Glomerular visceral epithelial cell (primary cell): ENCODE data around the gene CAMKK2.
"Not testable (repeated sequence)": the region's sequence is repeated elsewhere in the genome, so short reads cannot be mapped to it uniquely, and the experiment has no call there.

Source experiments
- DNase-seq: peaks from one replicate; pipeline ENCODE4 v3.0.0-alpha.2; 2016; ENCODE audit errors: extremely low spot score

Gene CAMKK2

DNA sequence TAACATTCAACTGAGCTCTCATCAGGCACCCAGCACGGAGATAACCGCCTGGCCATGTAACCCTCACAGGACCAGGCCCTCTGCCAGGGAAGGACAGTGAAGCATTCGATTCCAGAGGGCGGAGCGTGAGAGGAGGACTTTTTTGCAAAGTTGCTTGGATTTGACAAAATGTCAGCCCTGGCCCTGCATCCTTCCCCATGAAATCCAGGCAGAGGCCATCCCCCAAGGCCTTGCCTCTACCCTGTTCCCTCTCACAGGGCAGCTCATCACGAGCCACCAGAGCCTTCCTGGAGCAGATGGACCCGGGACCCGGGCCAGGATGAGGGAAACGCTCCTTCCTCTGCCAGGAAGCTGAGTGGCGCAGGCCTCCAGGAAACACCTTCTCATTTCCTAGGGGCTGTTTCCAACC, 17.0 kb downstream of the CAMKK2 start:
- DNase-seq: no peak

DNA sequence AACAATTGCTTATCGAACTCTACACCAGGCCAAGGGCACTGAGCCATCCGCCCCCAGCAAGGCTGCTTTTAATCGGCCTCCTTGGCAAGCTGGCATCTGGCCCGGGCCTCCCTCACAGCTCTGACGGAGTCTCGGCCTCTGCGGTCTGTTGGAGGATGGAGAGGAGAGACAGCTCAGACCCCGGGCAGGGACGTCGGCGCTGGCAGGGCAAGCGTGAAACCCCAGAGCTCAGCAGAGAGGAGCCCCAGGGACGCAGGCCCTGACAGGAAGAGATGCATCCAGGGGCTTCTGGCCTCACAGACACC, 17.5 kb downstream of the CAMKK2 start:
- DNase-seq: no peak

DNA sequence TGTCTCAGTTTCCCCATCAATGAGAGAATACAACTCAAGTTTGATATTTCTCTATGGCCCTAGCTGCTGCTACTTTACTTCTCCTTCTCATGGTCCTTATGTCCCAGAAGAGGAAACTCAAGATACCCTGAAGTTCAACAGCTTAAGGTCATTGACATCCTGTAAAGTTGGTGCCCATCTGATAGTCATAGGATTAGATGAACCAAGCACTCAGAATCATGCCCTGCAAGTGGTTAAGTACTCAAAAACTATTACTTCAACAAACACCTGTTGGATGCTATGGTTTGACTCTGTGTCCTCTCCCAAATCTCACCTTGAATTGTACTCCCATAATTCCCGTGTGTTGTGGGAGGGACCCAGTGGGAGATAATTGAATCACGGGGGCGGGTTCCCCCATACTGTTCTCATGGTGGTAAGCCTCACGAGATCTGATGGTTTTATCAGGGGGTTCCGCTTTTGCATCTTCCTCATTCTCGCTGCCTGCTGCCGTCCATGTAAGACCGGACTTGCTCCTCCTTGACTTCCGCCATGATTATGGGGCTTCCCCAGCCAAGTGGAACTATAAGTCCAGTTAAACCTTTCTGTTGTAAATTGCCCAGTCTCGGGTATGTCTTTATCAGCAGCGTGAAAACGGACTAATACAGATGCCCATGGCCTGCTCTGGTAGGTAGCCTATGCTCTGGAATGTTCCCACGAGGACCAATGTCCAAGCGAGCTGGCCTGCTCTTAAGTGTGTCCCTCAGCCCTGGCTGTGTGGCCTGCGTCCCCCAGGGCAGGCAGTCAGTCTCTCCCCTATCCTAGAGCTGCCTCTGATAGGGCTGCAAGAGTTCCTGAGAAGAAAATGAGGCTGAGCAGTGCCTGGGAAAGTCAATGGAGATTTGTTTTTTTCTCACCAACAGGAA, 18.1 kb downstream of the CAMKK2 start:
- no peak for DNase-seq

DNA sequence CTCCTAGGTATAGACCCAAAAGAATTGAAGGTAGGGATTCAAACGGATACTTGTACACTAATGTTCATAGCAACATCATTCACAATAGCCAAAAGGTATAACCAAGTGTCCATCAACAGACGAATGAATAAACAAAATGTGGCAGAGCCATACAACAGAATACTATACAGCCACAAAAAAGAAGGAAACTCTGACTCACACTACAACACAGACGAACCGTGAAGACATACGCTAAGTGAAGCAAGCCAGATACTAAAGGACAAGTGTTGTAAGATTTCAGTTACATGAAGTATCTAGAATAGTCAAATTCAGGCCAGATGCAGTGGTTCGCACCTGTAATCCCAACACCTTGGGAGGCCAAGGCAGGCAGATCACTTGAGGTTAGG, 19.1 kb downstream of the CAMKK2 start:
- DNase-seq: peak; percentile 6

DNA sequence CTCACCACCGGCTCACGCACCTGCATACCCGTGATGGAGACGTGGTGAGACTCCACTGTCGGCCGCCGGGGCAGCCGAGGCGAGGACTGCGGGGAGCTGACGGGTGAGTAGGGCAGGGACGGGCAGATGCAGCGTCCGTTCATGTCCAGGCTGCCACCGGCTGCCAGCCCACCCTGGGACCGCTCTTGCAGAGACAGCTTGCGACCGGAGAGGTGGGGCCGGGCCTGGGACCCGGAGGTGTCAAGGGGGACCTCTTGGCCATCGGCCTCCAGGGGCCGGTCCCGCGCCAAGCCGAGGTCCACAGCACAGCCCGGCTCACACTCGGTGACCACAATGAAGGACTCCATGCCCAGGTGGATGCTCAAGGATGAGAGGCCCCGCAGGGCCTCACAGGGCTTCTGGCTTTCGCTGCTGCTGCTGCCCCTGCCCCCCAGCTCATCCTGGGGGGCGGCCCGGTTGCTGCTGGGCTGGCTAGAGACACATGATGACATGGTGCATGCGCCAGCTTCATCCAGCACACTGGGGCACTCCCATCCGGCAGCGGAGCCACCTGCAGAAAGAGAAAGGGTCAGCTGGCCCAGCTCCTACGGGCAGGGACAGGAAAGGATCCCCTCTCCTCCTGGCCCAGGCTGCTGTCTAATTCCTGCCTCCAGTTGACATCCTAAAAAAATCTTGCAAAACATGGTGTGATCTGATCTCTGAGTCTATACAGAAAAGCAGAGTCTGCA, 22.3 kb downstream of the CAMKK2 start:
- no peak for DNase-seq

DNA sequence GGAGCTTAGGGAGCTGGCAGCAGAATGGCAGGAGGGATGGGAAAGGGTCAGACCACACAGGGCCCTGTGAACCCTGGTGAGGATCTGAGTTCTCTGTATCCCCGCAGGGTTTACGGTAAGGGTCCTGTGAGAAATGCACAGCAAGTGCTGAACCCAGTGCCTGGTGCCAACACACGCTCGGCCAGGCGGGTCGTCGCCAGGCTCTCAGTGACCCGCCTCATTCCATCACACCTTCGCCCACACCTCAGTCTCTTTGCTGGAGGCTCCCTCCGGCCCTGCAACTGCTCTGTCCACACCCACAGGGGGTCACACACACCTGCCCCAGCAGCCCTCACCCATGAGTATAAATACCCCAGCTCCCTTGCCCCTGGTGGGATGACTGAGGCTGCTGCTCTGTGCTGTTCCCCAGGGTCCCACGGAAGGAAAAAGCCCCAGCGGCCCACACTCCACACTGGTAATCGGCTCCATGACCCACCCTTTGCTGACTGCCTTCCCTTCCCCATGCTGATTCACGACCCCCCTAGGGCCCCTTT, 23.1 kb downstream of the CAMKK2 start:
- DNase-seq: no peak

DNA sequence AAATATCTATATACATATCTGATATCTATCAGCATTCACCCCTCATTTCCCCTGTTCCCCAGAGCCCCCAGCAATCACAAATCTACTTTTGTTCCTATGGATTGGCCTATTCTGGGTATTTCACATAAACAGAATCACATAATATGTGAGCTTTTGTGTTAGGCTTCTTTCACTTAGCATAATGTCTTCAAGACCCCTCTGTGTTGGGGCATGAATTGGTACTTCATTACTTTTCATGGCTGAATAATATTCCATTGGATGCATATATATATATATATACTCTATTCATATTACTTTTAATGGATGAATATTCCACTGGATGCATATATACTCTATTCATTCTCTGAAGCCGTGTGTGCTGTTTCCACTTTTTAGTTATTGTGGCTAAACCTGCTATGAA, 28.7 kb downstream of the CAMKK2 start:
- no peak for DNase-seq

DNA sequence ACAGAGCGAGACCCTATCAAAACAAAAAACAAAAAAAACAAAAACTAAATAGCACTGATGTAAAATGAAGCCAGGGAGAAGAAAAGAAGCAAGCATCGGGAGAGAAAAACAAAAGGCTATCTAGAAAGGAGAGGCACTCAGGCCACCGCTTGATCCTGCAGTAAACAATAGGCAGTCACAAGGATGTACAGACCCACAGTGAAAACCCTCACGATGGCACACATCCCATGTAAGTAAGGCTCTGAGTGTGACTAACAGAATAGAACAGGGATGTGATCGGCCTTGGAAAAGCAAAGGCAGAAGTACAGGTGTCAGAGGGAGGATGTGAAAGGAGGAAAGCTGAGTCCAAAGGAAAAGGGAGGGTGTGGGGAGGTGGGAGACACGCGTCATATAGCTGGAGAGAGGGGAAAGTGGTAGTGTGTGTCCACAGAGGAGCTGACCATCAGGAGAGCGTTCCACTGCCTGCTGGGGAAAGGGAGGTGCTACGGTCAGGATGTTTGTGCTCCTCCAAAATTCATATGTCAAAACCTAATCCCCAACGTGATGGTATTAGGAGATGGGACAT, 31.5 kb downstream of the CAMKK2 start:
- DNase-seq: no peak

DNA sequence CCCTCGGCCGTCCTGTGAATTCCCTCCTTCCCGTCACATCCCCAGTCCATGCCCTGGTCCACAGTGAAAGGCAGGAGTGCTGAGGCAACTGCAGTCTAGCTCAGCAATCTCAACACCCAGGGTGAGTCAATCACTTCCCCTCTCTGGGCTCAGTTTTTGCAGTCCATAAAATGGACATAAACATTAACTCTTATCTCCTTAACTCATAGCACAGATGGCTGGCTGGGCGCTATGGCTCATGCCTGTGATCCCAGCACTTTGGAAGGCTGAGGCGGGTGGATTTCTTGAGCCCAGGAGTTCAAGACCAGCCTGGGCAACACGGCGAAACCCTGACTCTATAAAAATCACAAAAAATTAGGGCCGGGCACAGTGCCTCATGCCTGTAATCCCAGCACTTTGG, 32.4 kb downstream of the CAMKK2 start:
- DNase-seq: no peak

DNA sequence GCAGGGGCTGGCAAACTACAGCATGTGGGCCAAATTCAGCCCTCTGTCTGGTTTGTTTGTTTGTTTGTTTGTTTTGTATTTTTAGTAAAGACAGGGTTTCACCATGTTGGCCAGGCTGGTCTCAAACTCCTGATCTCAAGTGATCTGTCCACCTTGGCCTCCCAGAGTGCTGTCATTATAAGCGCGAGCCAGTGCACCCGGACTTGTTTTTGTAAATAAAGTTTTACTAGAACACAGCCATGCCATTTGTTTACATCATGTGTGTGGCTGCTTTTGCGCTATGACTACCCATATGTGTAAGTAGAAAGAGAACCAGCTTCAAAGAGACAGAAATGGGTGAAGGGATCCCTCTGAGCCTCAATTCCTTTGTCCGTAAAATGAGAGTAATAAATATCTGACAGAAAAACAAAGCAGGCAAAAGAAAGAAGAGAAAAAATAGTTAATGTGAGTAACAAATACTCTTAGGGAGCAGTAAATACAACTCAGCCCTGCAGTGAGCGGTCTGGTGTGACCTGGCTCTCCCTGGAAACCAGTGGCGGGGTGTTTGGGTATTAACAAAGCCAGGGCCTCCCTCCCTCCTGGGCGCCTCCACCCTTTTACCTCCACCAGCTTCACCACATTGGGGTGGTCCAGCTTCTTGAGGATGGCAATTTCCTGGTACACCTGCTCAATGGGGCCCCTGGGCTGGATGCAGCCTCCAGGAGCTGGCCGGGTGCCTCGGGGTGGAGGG, 33.1 kb downstream of the CAMKK2 start:
- no peak for DNase-seq

DNA sequence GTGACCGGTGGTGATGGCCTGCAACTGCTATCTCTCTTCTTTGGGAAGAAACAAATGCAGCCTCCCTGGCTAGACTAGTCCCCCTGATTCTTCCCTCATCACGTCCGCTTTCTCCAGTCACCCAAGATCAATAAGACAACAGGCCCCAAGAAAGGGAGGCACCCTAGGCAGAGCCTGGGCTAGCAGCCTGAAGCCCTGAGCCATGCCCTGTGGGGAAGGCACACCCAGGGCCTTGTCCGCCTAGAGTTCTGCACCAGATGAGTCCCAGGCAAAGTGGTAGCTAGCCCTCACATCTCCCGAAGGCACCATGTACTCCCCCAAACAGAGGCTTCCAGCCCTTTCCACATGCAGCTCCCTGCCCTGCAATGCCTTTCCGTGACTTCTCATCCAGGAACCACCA, 35.1 kb downstream of the CAMKK2 start:
- DNase-seq: no peak

DNA sequence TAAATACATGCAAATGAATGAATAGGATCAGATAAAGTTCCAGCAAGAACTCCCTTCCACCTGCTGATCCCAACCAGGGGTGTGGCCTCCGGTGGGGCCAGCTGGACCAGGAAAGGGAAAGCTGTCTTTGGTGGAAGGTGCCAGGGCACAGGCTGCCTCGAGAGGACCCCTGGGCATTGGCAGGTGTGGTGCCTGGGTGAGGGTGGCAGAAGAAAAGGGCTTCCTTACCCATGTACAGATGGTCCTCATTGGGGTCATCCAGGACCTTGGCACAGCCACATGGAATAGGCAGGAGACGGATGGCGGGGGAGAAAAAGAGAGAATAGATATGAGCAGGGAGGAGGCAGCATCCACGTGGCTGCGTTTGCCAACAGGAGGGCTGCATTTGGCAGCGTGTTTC, 36.4 kb downstream of the CAMKK2 start:
- no peak for DNase-seq

DNA sequence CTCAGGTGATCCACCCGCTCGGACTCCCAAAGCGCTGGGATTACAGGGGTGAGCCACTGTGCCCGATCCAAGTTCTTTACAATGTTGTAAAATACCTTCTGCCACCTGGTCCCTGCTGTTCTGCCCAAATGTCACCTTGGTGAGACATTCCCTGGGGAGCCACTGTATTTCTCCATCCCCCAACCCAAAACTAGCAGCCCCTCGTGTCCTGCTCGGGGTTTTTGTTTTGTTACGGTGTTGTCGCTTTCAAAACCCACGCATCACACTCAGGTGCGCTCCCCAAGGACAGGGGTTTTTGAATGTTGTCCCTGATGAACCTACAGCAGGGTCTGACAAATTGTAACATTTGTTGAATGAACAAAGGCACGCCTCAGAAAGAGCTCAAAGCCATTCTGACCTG, 37.4 kb downstream of the CAMKK2 start:
- no peak for DNase-seq

DNA sequence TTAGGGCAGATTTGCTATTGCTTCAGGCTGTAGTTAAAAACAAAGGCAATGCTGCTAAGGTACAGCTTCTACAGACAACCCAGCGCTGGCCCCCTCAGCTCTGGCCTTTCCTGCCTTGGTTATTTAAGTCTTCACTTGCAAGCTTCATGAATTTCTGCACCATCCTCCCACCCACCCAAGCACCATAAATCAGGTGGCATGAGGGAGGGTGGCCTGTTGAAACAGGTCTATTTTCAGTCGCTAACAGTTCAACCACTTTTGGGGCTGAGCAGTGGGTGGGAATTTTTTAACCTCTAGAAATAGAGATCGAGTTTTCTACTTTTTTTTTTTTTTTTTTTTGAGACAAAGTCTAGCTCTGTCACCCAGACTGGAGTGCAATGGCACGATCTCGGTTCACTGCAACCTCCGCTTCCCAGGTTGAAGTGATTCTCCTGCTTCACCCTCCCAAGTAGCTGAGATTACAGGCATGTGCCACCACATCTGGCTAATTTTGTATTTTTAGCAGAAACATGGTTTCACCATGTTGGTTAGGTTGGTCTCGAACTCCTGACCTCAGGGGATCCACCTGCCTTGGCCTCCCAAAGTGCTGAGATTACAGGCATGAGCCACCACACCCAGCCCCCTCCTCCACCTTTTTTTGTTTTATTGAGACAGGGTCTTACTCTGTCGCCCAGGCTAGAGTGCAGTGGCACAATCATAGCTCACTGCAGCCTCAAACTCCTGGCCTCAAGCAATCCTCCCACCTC, 38.6 kb downstream of the CAMKK2 start:
- not testable (repeated sequence) for DNase-seq

DNA sequence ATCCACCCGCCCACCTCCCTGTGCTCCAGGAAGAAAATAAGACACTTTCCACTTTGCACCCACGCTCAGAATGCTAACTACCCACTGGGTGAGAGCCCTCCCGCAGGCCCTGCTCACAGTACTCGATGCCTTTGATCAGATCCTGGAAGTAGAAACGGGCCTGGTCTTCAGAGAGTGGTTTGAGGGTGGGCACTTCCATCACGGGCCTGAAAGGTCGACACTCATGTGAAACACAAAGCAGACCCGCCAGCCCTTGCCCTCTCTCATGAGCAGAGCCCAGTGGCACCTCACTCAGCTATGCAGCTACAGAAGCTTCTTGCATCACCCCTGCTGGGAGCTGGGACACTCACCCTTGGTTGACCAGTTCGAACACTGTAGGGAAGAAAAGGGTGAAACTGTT, 41.1 kb downstream of the CAMKK2 start:
- no peak for DNase-seq

DNA sequence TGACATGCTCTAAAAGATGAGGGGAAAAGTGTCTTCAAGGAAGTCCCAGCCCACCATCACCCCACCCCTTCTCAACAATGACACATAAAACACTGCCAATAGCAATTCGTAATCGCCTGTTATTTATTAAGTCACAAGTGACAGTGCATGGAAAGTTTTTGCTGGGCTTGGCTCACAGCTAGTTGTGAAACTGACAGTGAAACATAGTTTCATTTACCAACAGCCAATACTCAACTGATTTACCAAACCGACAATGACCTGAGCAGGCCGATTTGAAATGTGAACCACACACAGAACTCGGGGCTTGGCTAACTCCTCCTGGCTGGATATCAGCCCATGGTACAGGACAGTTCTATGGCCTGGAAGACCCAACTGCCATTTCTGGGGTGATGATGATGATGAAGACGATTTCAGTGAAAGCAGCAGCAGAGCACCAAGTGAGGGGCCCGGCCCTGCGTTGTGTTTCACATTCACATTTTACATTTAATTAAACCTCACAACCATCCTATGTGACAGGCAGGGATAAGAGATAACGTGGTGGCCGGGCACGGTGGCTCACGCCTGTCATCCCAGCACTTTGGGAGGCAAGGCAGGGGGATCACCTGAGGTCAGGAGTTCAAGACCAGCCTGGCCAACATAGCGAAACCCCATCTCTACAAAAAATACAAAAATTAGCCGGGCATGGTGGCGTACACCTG, 42.7 kb downstream of the CAMKK2 start:
- no peak for DNase-seq

DNA sequence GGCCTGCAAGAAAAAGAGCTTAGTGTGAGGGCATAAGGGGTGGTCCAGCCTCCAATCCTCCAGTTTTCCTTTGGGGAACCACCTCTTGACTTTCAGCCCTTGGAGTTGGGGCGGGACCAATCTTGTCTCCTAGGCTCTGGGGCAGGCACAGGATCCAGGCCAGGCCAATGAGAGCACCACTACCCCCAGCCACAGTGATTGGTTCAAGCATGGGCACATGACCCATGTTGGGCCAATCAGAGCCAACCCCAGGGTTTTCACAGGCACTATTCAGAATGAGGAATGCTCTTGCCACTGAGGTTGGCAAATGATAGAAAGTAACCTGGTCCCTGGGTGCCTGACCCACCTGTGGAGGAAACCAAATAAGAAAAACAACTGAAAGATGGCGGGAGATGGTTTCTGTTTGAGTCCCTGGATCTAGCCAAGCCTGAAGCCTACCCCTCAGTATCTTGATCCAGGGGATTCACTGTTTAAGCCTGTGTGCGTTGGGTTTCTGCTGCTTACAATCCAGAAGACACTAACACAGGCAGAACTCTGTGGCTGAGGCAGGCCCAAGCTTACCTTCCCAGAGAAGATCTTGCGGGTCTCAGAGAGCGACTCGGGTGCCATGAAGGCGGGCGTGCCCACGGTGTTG, 43.7 kb downstream of the CAMKK2 start:
- no peak for DNase-seq

DNA sequence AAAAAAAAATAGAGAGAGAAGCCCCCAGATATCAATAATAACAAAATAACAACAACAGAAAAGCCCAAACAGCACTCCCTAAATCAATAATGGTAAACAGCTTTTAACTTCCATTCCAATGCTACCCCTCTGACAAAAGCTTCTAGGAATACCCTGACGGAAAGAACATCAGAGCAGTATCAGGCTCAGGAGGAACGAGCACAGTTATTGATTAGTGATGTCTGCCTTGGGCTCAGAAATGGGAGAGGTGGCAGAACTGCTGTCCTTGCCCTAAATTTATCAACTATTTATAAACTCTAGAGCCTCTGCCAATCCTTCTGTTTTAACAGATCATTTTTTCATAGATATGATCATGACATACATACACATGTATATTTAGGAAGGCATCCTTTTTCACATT, 44.7 kb downstream of the CAMKK2 start:
- DNase-seq: no peak

DNA sequence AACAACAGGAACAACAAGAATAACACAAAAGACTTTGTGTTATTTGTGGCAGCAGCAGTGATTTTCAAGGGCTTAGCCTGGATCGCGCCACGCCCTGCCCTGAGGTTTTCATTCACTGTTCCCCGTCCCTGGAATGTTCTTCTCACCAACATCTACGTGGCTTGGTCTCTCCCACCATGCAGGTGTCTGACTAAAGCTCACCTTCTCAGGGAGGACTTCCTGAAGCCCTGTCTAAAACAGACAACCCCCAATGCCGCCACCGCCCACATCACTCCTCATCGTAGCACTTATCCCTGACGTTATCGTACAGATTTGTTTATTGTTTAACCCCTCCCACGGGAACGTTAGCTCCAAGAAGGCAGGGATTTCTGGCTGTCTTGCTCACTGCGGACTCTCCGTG, 46.1 kb downstream of the CAMKK2 start:
- no peak for DNase-seq

DNA sequence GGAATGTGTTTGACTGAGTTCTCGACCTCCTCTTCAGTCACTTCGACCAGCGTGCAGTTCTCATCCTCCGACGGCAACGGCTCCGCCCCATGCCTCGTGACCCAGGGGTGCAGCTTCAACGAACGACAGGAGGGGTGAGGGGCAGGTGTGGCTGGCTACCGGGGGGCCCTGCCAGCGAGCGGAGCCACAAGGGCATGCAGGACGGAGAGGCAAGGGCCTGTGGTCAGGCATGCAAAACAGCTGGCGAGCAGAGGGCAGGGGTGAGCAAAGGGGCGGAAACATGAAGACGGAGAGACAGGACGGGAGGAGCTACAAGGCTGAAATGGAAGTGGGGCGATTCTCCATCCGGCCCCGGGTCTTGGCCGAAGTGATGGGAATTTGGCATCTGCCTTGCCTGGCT, 47.9 kb downstream of the CAMKK2 start:
- DNase-seq: no peak
